ENCODE measurements around the gene OSER1. TPM values are rescaled to one million over a fixed set of nuclear protein-coding genes. Genes with fewer than 3 reads are reported as not detected.
A peak's percentile ranks its signal among the peaks of the same experiment; 100 is the strongest.

Gene OSER1
- total and polyA plus RNA-seq, 7 experiments from 2014 or later: 25.0 to 115 (median 43.0) TPM

DNA sequence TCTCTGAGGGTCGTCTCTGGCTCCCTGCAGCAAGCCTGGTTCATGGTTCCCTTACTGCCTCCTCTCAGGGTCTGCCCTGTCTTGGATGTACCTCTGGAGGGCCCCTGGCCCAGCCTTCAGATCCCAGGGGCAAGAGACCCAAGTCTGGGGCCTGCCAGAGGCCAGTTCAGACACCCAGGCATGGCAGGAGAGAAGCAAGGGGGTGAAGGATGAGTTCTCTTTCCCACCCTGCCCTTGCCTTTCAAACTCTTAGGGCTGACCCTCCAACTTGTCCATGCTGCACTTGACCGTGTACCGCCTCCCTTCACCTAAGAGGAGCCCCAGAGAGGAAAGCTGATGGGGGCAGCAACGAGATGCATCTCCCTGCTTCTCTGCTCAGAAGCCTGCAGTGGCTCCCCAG, 40.7 kb upstream of the OSER1 start:
- ATAC-seq (no peak), DNase-seq (no peak)
- H3K9me3 ChIP-seq (ENCODE audit: control insufficient read depth in 2 of 3, low read length in 3 of 3): no peaks in the 10 kb centered on the region
- no peaks in the 10 kb centered on the region for H3K4me1 ChIP-seq (ENCODE audit: control insufficient read depth in 2 of 2, insufficient read depth in 2 of 2, low read length in 2 of 2)
- ChIA-PET CTCF (no interaction called here), POLR2A (no interaction called here)
- peaks cover 0 to 10% (median 6%) of the 10 kb centered on the region in 5 donors for H3K36me3 Mint-ChIP-seq
- no peak overlapping the region for H3K27ac Mint-ChIP-seq
- no peaks in the 10 kb centered on the region for H3K36me3 ChIP-seq (ENCODE audit: control insufficient read depth in 2 of 3, insufficient read depth in 3 of 3, low read length in 3 of 3)
- H3K27ac ChIP-seq (ENCODE audit: low read depth, low read length): no peak overlapping the region
- no peak overlapping the region for H3K4me3 ChIP-seq (ENCODE audit: low read length)
- peaks cover 10 to 31% (median 26%) of the 10 kb centered on the region in 5 donors for H3K27me3 Mint-ChIP-seq
- H3K4me3 Mint-ChIP-seq: no peak overlapping the region
- intact Hi-C loops (cut with micrococcal nuclease): no loop called here
- H3K27me3 ChIP-seq (ENCODE audit: control insufficient read depth in 2 of 2, insufficient read depth in 2 of 2, low read length in 2 of 2): peaks cover 0 to 6% of the 10 kb centered on the region in 2 donors
- H3K4me1 Mint-ChIP-seq: peaks cover 0 to 18% (median 13%) of the 10 kb centered on the region in 7 donors
- H3K9me3 Mint-ChIP-seq: peaks cover 0 to 5% (median 0%) of the 10 kb centered on the region in 11 donors

GRCh38 chr20:44248410-44248759, 37.8 kb upstream of the OSER1 start:
- H3K27me3 Mint-ChIP-seq: peaks cover 10 to 44% (median 28%) of the 10 kb centered on the region in 5 donors
- H3K4me3 ChIP-seq (ENCODE audit: low read length): no peak overlapping the region
- no peak overlapping the region for H3K27ac ChIP-seq (ENCODE audit: low read depth, low read length)
- H3K27me3 ChIP-seq (ENCODE audit: control insufficient read depth in 2 of 2, insufficient read depth in 2 of 2, low read length in 2 of 2): peaks cover 0 to 6% of the 10 kb centered on the region in 2 donors
- ATAC-seq (no peak), DNase-seq (no peak)
- H3K36me3 Mint-ChIP-seq: peaks cover 0 to 17% (median 10%) of the 10 kb centered on the region in 5 donors
- no peaks in the 10 kb centered on the region for H3K9me3 ChIP-seq (ENCODE audit: control insufficient read depth in 2 of 3, low read length in 3 of 3)
- peak overlapping the region in 1 of 9 donors; percentile 25 for H3K27ac Mint-ChIP-seq
- ChIA-PET POLR2A (no interaction called here), CTCF (no interaction called here)
- H3K9me3 Mint-ChIP-seq: peaks cover 0 to 5% (median 0%) of the 10 kb centered on the region in 11 donors
- H3K4me1 ChIP-seq (ENCODE audit: control insufficient read depth in 2 of 2, insufficient read depth in 2 of 2, low read length in 2 of 2): no peaks in the 10 kb centered on the region
- peaks cover 0 to 14% (median 12%) of the 10 kb centered on the region in 7 donors for H3K4me1 Mint-ChIP-seq
- intact Hi-C loops (cut with micrococcal nuclease): no loop called here
- no peaks in the 10 kb centered on the region for H3K36me3 ChIP-seq (ENCODE audit: control insufficient read depth in 2 of 3, insufficient read depth in 3 of 3, low read length in 3 of 3)
- H3K4me3 Mint-ChIP-seq: peak overlapping the region in 3 of 10 donors; percentile 14 to 52 (median 27)

- peak overlapping the region in 6 of 10 donors; percentile 27 to 63 (median 46) for H3K4me3 Mint-ChIP-seq
- Histone ChIP-seq H3K27ac (ENCODE audit: low read depth, low read length) (no peak overlapping the region), H3K36me3 (ENCODE audit: control insufficient read depth in 2 of 3, insufficient read depth in 3 of 3, low read length in 3 of 3) (no peaks in the 10 kb centered on the region), H3K4me3 (ENCODE audit: low read length) (no peak overlapping the region), H3K4me1 (ENCODE audit: control insufficient read depth in 2 of 2, insufficient read depth in 2 of 2, low read length in 2 of 2) (no peaks in the 10 kb centered on the region), H3K9me3 (ENCODE audit: control insufficient read depth in 2 of 3, low read length in 3 of 3) (no peaks in the 10 kb centered on the region), H3K27me3 (ENCODE audit: control insufficient read depth in 2 of 2, insufficient read depth in 2 of 2, low read length in 2 of 2) (peaks cover 0 to 6% of the 10 kb centered on the region in 2 donors)
- peaks cover 10 to 47% (median 27%) of the 10 kb centered on the region in 5 donors for H3K27me3 Mint-ChIP-seq
- H3K4me1 Mint-ChIP-seq: peaks cover 0 to 14% (median 12%) of the 10 kb centered on the region in 7 donors
- CTCF ChIA-PET: interaction anchor here (1.7 kb wide), 1 partner anchor 63 kb away, joined by 5 read pairs; the partner anchor contains the start of gene FITM2
- DNase-seq (peak in 3 of 9 donors; percentile 11 to 15 (median 13)), ATAC-seq (peak; percentile 49)
- H3K27ac Mint-ChIP-seq: peak overlapping the region in 1 of 9 donors; percentile 25
- POLR2A ChIA-PET: no interaction called here
- H3K36me3 Mint-ChIP-seq: peaks cover 0 to 13% (median 9%) of the 10 kb centered on the region in 5 donors
- intact Hi-C loops (cut with micrococcal nuclease): no loop called here
- H3K9me3 Mint-ChIP-seq: peaks cover 0 to 5% (median 0%) of the 10 kb centered on the region in 11 donors
Measured at GRCh38 chr20:44247586-44248409, 37.2 kb upstream of the OSER1 start.

GRCh38 chr20:44247131-44247571, 36.6 kb upstream of the OSER1 start, which contains the start of gene GDAP1L1:
TSS of gene GDAP1L1 (plus strand) at chr20:44247308. CDS start at chr20:44247335, 27 bp downstream.
- ATAC-seq (no peak), DNase-seq (no peak)
- peaks cover 0 to 5% (median 0%) of the 10 kb centered on the region in 11 donors for H3K9me3 Mint-ChIP-seq
- H3K36me3 Mint-ChIP-seq: peaks cover 0 to 13% (median 8%) of the 10 kb centered on the region in 5 donors
- peak within 1 kb of the TSS in 1 of 9 donors; percentile 25 for H3K27ac Mint-ChIP-seq
- H3K4me3 Mint-ChIP-seq: peak within 1 kb of the TSS in 8 of 10 donors; percentile 40 to 76 (median 56)
- Histone ChIP-seq H3K4me1 (ENCODE audit: control insufficient read depth in 2 of 2, insufficient read depth in 2 of 2, low read length in 2 of 2) (no peaks in the 10 kb centered on the region), H3K4me3 (ENCODE audit: low read length) (no peak within 1 kb of the TSS), H3K27ac (ENCODE audit: low read depth, low read length) (no peak within 1 kb of the TSS), H3K36me3 (ENCODE audit: control insufficient read depth in 2 of 3, insufficient read depth in 3 of 3, low read length in 3 of 3) (no peaks in the 10 kb centered on the region), H3K27me3 (ENCODE audit: control insufficient read depth in 2 of 2, insufficient read depth in 2 of 2, low read length in 2 of 2) (peaks cover 0 to 6% of the 10 kb centered on the region in 2 donors), H3K9me3 (ENCODE audit: control insufficient read depth in 2 of 3, low read length in 3 of 3) (no peaks in the 10 kb centered on the region)
- H3K4me1 Mint-ChIP-seq: peaks cover 0 to 14% (median 12%) of the 10 kb centered on the region in 7 donors
- peaks cover 10 to 48% (median 26%) of the 10 kb centered on the region in 5 donors for H3K27me3 Mint-ChIP-seq
- intact Hi-C loops (cut with micrococcal nuclease): no loop called here
- ChIA-PET POLR2A (no interaction called here), CTCF (interaction anchor here (1.7 kb wide), 1 partner anchor 64 kb away, joined by 5 read pairs; the partner anchor contains the start of gene FITM2)

GRCh38 chr20:44245977-44246376, 35.4 kb upstream of the OSER1 start:
- ChIA-PET CTCF (interaction anchor here (1.1 kb wide), 1 partner anchor 23 kb away, joined by 3 read pairs; no protein-coding TSS in a partner anchor), POLR2A (no interaction called here)
- peaks cover 10 to 48% (median 26%) of the 10 kb centered on the region in 5 donors for H3K27me3 Mint-ChIP-seq
- Histone ChIP-seq H3K4me1 (ENCODE audit: control insufficient read depth in 2 of 2, insufficient read depth in 2 of 2, low read length in 2 of 2) (no peaks in the 10 kb centered on the region), H3K4me3 (ENCODE audit: low read length) (no peak overlapping the region), H3K27ac (ENCODE audit: low read depth, low read length) (no peak overlapping the region), H3K27me3 (ENCODE audit: control insufficient read depth in 2 of 2, insufficient read depth in 2 of 2, low read length in 2 of 2) (peaks cover 0 to 6% of the 10 kb centered on the region in 2 donors), H3K9me3 (ENCODE audit: control insufficient read depth in 2 of 3, low read length in 3 of 3) (no peaks in the 10 kb centered on the region), H3K36me3 (ENCODE audit: control insufficient read depth in 2 of 3, insufficient read depth in 3 of 3, low read length in 3 of 3) (no peaks in the 10 kb centered on the region)
- intact Hi-C loops (cut with micrococcal nuclease): no loop called here
- H3K9me3 Mint-ChIP-seq: peaks cover 0 to 5% (median 0%) of the 10 kb centered on the region in 11 donors
- no peak overlapping the region for H3K4me3 Mint-ChIP-seq
- ATAC-seq (no peak), DNase-seq (no peak)
- H3K36me3 Mint-ChIP-seq: peaks cover 0 to 17% (median 8%) of the 10 kb centered on the region in 5 donors
- no peak overlapping the region for H3K27ac Mint-ChIP-seq
- peaks cover 0 to 14% (median 12%) of the 10 kb centered on the region in 7 donors for H3K4me1 Mint-ChIP-seq

GRCh38 chr20:44241796-44242195, 31.2 kb upstream of the OSER1 start:
- CTCF ChIA-PET: no interaction called here
- peaks cover 0 to 3% (median 0%) of the 10 kb centered on the region in 11 donors for H3K9me3 Mint-ChIP-seq
- no peaks in the 10 kb centered on the region for H3K4me1 ChIP-seq (ENCODE audit: control insufficient read depth in 2 of 2, insufficient read depth in 2 of 2, low read length in 2 of 2)

More at GRCh38 chr20:44241796-44242195, 31.2 kb upstream of the OSER1 start:
- no peak for DNase-seq
- H3K27ac Mint-ChIP-seq: no peak overlapping the region
- intact Hi-C loops (cut with micrococcal nuclease): no loop called here
- H3K27ac ChIP-seq (ENCODE audit: low read depth, low read length): no peak overlapping the region
- POLR2A ChIA-PET: no interaction called here
- H3K36me3 Mint-ChIP-seq: peaks cover 0 to 22% (median 10%) of the 10 kb centered on the region in 5 donors
- H3K27me3 ChIP-seq (ENCODE audit: control insufficient read depth in 2 of 2, insufficient read depth in 2 of 2, low read length in 2 of 2): no peaks in the 10 kb centered on the region
- H3K36me3 ChIP-seq (ENCODE audit: control insufficient read depth in 2 of 3, insufficient read depth in 3 of 3, low read length in 3 of 3): no peaks in the 10 kb centered on the region
- no peak for ATAC-seq
- peaks cover 3 to 4% (median 3%) of the 10 kb centered on the region in 7 donors for H3K4me1 Mint-ChIP-seq
- H3K4me3 ChIP-seq (ENCODE audit: low read length): no peak overlapping the region
- peaks cover 2 to 28% (median 4%) of the 10 kb centered on the region in 5 donors for H3K27me3 Mint-ChIP-seq
- no peak overlapping the region for H3K4me3 Mint-ChIP-seq
- H3K9me3 ChIP-seq (ENCODE audit: control insufficient read depth in 2 of 3, low read length in 3 of 3): no peaks in the 10 kb centered on the region

Measured in naive thymus-derived CD4-positive, alpha-beta T cell (primary cell).